ENCODE results near the gene WDR45. TPM values are rescaled to one million over a fixed set of nuclear protein-coding genes. Genes with fewer than 3 reads are reported as not detected.

WDR45 gene
- total and polyA plus RNA-seq, 10 of the 15 experiments (the other 5 are each of a cell fraction or from before 2014, with no cell fraction given): 5.9 to 30.9 (median 20.6) TPM

DNA sequence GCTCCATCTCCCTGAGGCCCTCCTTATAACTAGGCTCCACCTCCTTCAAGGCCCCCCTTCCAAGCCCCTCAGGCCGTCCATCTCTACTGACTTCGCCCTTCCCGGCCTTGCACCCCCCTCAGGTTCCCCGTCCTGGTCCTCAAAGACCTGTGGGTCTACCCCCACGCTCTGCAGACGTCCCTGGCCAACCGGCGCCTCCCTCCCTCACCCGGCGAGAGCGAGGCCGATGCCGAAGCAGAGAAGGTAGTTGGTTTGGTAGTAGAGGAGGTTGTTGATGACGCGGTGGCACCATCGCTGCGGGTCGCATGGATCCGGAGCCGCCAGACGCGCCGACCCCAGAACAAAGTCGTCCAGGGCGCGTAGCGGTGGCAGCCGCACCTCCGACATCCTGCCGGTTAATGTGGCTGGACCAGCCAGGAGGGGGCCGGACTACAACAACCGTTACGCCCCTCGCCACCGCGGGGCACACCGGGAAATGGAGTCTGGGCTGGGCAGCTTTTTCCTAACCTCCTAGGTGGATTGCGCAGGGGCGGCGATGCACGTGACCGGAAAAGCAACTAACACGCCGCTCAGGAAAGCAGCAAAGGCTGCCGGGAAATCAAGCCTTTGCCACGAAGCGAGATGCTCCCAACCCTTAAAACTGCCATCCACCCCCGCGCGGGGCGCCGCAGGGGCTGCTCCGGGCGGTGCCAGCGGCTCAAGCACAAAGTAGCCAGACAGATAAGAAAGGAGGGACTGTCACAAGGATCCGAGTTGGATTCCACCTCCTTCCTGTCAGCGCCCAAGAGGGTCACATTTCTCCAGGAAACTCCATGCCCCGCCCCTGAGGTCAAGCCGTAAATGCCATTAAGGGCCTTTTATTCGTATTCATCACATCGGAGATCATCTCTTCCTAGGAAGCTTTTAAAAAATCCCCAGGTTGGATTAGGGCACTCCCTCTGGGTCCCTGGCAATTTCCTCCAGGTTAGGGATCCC lies 5.8 kb downstream of the WDR45 start, which contains the start of gene PRAF2 (continued):
- TF ChIP-seq RAD51 (IDR thresholded peaks at IDR 0.05) (no peak), ZNF24 (IDR thresholded peaks at IDR 0.05) (no peak), PAX8 (IDR thresholded peaks at IDR 0.05) (no peak), CREM (IDR thresholded peaks at IDR 0.05; ENCODE audit: low read depth) (peak; percentile 76; the same call in 1 of the 2 replicates), POU2F2 (IDR thresholded peaks at IDR 0.05; ENCODE audit: borderline replicate concordance, low read depth, low read length) (no peak), IKZF2 (IDR thresholded peaks at IDR 0.05) (no peak), IKZF1 (conservative IDR thresholded peaks at IDR 0.05) (no peak)
- TF ChIP-seq, protein P1, sequence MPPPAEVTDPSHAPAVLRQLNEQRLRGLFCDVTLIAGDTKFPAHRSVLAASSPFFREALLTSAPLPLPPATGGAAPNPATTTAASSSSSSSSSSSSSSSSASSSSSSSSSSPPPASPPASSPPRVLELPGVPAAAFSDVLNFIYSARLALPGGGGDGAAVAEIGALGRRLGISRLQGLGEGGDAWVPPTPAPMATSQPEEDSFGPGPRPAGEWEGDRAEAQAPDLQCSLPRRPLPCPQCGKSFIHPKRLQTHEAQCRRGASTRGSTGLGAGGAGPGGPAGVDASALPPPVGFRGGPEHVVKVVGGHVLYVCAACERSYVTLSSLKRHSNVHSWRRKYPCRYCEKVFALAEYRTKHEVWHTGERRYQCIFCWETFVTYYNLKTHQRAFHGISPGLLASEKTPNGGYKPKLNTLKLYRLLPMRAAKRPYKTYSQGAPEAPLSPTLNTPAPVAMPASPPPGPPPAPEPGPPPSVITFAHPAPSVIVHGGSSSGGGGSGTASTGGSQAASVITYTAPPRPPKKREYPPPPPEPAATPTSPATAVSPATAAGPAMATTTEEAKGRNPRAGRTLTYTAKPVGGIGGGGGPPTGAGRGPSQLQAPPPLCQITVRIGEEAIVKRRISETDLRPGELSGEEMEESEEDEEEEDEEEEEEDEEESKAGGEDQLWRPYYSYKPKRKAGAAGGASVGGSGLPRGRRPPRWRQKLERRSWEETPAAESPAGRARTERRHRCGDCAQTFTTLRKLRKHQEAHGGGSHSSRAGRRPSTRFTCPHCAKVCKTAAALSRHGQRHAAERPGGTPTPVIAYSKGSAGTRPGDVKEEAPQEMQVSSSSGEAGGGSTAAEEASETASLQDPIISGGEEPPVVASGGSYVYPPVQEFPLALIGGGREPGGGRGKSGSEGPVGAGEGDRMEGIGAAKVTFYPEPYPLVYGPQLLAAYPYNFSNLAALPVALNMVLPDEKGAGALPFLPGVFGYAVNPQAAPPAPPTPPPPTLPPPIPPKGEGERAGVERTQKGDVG (CRISPR knock-in tag; IDR thresholded peaks at IDR 0.05): no peak

DNA sequence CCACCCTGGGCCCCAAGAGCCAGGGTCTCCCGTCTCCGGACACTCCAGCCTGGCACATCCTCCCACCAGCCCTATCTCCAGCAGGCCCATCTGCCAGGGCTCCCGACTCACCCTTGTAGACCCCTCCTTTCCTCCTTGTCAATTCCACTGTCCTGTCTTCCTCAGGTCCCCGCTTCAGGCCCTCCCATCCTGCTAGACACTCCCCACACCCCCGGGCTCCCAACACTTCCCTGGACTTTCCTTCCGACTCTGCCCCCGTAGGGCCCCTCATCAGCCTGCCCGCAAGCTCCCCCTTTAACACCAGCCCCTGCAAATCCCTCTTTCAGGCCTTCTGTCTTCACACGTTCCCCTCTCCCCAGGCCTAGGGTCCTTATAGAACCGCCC lies 7.0 kb downstream of the WDR45 start:
- Histone ChIP-seq H3K4me1 (ENCODE audit: control insufficient read depth, insufficient read depth, low read length) (no peaks in the 10 kb centered on the region), H3K4me2 (ENCODE audit: control insufficient read depth, insufficient read depth) (0 out of 2 replicates have a peak overlapping the region, but pooled peaks have one; percentile 64), H3K79me2 (ENCODE audit: control insufficient read depth, insufficient read depth, low read length) (no peaks in the 10 kb centered on the region), H3K9ac (ENCODE audit: control insufficient read depth, insufficient read depth, low read length) (no peak overlapping the region), H4K20me1 (ENCODE audit: control insufficient read depth, insufficient read depth) (no peaks in the 10 kb centered on the region), H3K27ac (ENCODE audit: control insufficient read depth, insufficient read depth) (no peak overlapping the region), H3K4me3 (no peak overlapping the region), H2AFZ (ENCODE audit: control insufficient read depth, low read depth, low read length) (no peak overlapping the region), H3K9me3 (replicated peaks; ENCODE audit: control insufficient read depth, insufficient read depth, low read length) (peaks cover 2% of the 10 kb centered on the region; the same call in 1 of the 3 replicates), H3K36me3 (ENCODE audit: control insufficient read depth in 2 of 2, insufficient read depth in 2 of 2, low read length in 1 of 2) (no peaks in the 10 kb centered on the region; a peak in 1 of 4 replicates), H3K27me3 (replicated peaks in 1 of 2; ENCODE audit: control insufficient read depth in 2 of 2, insufficient read depth in 2 of 2, low read length in 1 of 2) (no peaks in the 10 kb centered on the region)
- DNase-seq (ENCODE audit: low read depth, low spot score): no peak
- ChIA-PET RAD21 (ENCODE audit: unreplicated experiment) (no interaction called here), SMC1A (ENCODE audit: uncharacterized antibody, unreplicated experiment) (no interaction called here), POLR2A (no interaction called here), CTCF (no interaction called here)
- ATAC-seq: no peak
- no TSS peak for BruUV-seq (replicated peaks)
- in situ Hi-C loops (cut with MboI): no loop called here
- FAIRE-seq: no peak
- WGBS (ENCODE audit: insufficient coverage, insufficient replicate concordance, low lambda C conversion rate, missing lambda C conversion rate): 57% methylated on average over 9 of the region's 10 CpGs
- intact Hi-C loops (cut with micrococcal nuclease; ENCODE audit: unreplicated experiment): no loop called here
- TF ChIP-seq CREM (IDR thresholded peaks at IDR 0.05; ENCODE audit: low read depth) (no peak), TAF1 (IDR thresholded peaks at IDR 0.05; ENCODE audit: borderline replicate concordance, low read depth, low read length) (no peak), NRF1 (conservative IDR thresholded peaks at IDR 0.05; ENCODE audit: low read depth, low read length) (no peak), MTA3 (IDR thresholded peaks at IDR 0.05; ENCODE audit: borderline replicate concordance, low read length) (no peak), RBBP5 (conservative IDR thresholded peaks at IDR 0.05) (no peak), ZZZ3 (IDR thresholded peaks at IDR 0.05; ENCODE audit: control insufficient read depth, insufficient read length, low read depth) (no peak), CHD1 (IDR thresholded peaks at IDR 0.05; ENCODE audit: low read depth, low read length) (no peak), ZNF622 (IDR thresholded peaks at IDR 0.05) (no peak), ETV6 (conservative IDR thresholded peaks at IDR 0.05 in 1 of 2, IDR thresholded peaks at IDR 0.05 in 1 of 2; ENCODE audit: borderline replicate concordance in 1 of 2, low read depth in 1 of 2) (no peak), EP300 (IDR thresholded peaks at IDR 0.05; ENCODE audit: borderline replicate concordance in 1 of 2, control insufficient read depth in 1 of 2, low read depth in 2 of 2, low read length in 2 of 2) (no peak)
- TF ChIP-seq, protein P2, sequence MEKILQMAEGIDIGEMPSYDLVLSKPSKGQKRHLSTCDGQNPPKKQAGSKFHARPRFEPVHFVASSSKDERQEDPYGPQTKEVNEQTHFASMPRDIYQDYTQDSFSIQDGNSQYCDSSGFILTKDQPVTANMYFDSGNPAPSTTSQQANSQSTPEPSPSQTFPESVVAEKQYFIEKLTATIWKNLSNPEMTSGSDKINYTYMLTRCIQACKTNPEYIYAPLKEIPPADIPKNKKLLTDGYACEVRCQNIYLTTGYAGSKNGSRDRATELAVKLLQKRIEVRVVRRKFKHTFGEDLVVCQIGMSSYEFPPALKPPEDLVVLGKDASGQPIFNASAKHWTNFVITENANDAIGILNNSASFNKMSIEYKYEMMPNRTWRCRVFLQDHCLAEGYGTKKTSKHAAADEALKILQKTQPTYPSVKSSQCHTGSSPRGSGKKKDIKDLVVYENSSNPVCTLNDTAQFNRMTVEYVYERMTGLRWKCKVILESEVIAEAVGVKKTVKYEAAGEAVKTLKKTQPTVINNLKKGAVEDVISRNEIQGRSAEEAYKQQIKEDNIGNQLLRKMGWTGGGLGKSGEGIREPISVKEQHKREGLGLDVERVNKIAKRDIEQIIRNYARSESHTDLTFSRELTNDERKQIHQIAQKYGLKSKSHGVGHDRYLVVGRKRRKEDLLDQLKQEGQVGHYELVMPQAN (conservative IDR thresholded peaks at IDR 0.05): no peak

Measured in GM12878 (cell line).